Right renal pelvis (tissue), 4 donors: ENCODE measurements around the gene CMSS1. TPM values are rescaled to one million over a fixed set of nuclear protein-coding genes. Genes with fewer than 3 reads are reported as not detected.

Experiments used
- DNase-seq, 4 donors: peaks; one replicate each; pipeline ENCODE4 v3.0.0-alpha.2; 2013; ENCODE audit warnings: low read depth in 4 of 4, low spot score in 3 of 4, missing footprints in 1 of 4
- polyA plus RNA-seq, 4 donors: library from polyadenylated mRNA; unstranded; fragments of 120-200 nt; gene quantifications; one replicate each; pipeline ENCODE4 v1.2.1, GENCODE V29; 2013; ENCODE audit not compliant: insufficient read length in 4 of 4

CMSS1 gene
- polyA plus RNA-seq, 4 donors, result 39.3 to 42.3 (median 40.5) TPM

DNA sequence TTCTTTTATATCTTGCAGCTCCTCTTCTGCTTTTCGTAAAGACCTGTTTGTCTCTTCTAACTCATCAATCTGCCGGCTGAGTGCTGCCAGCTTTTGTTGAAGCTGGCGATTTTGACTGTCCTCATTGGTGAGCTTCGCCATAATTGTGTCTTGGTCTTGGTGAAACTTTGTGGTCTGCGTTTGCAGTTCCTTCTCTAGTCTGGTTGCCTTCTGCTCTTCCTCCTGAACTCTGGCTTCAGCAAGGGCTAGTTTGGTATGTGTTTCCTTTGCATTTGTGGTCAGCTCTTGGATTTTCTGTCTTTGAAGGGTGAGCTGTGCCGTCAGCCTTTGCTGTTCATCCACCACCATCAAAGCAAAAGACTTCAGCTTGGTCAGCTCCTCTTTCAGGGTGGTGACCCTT is 32.9 kb downstream of the CMSS1 start:
- no peak for DNase-seq

DNA sequence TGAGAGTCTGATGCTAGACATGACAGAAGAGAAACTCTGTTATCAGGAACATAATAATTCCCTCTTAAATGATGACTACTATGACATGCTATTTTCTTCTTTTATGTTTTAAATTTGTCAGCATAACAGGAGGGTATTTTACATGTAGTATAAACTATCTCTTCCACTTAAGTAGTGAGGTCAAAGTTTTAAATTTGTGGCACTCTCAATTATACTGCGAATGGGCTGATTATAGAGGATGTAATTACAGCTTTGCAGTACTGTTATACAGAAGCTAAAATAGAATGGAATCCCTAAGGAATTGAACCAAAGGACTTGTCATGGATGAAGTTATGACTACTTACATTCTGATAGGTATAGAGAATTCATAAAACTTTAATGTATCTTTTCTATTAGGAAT is 34.3 kb downstream of the CMSS1 start:
- no peak for DNase-seq

DNA sequence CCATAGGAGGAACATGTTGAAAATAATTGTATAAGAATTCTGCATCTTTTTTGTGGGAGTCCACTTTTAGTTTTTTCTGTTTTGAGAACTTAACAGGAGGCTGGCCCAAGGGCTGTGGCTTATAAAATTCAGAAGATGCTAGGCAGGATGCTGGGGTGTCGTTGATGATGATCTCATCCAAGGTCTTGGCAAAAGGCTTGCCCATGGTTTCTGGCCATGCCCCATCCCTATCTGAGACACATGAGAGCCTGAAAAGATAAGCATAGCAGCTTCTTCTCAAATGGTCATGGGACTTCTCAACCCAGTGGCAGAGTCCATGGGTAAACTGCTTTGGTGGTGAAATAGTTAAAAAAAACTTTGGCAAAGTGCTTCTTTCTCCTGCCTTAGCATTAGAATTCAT is 35.2 kb downstream of the CMSS1 start:
- no peak for DNase-seq

DNA sequence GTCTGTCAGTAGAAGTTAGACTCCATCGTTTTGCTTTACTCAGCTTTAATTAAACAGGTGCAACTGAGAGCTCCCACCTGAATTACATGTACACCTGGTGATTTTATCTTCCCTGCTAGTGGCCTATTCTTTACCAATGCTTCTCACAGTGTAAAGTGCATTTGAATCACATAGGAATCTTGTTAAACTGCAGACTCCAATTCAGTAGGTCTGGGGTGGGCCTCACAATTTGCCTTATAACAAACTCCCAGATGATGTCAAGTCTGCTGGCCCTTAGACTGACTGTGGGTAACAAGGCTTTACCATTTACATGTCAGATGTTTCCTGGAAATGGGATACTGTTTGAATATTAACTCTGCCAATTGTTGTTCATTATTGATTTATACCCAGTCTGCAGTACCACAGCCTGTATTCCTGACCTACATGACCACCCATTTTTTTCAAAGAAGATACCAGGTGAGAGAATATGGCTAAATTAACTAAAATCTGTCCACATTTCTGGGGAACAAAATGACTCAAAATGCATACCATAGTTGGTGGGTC is 37.2 kb downstream of the CMSS1 start:
- no peak for DNase-seq

DNA sequence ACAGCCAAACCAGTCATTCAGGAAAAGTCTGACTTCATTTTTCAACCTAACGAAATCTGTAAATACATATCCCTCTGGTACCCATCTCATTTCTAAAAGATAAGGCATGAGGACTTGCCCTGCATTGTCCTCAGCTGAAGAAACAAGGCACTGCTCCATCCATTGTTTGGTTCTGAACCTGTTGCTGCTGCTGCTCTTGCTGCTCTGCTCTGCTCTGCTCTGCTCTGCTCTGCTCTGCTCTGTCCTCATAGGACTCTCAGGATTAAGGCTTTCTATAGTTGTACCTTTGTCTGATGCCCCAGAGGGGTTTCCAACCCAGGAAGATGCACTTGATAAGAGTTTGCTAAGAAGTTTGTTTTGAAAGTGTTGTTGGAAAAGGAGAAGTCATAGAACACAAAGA is 38.2 kb downstream of the CMSS1 start:
- DNase-seq, result no peak

DNA sequence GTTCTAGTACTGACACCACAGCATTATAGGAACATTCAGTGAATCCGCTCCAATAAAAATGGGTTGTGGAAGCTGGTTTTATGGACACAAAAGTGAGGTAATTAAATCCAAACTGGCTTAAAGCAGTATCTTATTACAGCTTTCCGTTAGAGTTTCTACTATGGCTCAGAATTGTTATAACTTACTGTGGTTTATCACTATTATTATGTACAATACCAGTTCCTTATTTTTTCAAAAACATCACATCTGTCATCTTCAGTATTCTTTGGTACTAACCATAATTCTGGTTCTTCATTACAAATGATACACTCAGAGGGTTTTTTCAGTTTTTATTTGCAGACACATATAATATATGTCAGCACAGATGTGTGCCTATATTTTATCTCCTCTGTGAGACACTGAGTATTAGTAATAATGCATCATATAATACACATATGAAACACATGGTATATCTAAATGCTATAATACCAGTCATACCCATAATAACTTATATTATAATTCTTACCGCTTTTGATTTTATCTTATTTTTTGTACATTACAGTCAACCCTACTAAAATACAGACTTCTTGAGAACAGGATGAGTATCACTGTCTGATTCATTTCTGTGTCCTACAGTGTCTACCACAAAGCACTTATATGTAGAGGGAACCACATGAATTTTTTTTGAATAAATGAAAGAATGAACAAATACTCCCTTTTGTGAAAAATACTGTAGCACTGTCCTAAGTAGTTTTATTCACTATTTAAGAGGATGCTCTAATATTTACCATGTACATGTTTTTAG is 39.0 kb downstream of the CMSS1 start:
- DNase-seq, result no peak

DNA sequence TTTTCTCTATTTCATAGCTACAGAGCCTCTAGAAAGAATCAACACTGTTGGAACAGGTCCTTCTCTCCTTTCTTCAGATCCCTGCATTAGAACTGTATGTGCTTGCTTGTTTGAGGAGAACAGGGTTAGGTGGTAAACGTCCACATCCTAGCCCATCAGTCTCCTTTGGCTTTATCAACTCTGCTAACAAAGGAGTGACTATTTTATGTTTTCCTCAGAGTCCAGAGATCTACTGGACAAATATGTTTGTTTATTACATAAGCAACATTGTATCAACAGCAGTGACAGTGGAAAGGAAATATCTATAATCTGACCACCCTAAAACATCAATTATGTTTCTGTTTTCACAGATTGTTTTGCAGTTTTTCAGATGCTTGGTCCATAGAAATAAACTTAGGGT is 39.6 kb downstream of the CMSS1 start:
- DNase-seq, result no peak

DNA sequence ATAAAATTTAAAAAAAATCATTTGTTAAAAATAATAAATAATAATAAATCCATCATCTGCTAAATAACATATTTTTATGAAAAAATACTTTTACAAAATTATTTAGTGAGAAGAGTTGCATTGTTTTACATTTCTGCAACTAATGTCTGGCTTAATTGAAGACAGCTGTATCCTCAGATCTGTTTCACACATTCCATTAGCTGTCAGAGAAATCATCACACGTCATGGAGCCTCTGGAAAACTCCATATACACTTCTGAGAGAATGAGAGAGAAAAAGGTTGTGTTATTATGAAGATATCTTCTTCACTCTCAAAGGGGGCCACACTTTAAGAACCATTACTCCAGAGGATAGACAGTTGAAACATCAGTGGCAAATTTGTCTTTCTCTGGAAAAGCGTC is 40.8 kb downstream of the CMSS1 start:
- no peak for DNase-seq

DNA sequence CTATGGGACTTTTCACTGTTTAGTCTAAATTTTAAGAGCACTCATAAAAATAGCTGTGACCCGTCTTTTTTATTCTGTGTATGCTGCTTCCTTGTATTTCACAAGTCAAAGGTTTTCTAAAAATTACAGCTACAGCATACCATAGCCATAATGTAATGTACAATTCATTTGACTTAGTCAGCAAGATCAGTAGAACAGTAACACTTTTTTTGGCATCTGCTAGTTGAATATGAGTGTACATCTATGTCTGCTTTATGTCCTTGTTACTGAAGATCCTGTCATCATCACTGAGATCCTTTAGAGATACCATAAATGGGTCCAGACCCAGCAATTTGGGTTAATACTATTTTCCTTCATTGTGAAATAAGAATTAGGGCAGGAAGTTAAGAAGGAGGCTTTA is 42.2 kb downstream of the CMSS1 start:
- DNase-seq, result no peak

DNA sequence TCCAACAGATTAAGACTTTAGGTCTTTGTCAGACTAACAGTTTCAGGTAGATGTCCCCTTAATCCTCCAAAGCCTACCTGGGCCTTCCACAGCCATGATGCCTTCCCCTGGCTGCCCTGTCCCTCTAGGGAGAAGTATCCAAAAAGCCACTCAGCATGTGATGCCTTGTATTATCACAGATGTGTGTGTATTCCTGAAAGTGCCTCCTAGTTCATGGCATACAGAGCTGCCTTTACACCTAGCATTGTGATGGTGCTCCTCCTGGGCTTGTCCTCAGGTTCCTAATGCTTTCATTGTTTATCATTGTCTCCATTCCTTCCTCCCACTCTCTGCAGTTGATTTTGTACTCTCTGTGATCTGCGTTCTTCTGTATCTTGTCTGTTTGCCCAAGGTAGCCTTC is 43.6 kb downstream of the CMSS1 start:
- no peak for DNase-seq

DNA sequence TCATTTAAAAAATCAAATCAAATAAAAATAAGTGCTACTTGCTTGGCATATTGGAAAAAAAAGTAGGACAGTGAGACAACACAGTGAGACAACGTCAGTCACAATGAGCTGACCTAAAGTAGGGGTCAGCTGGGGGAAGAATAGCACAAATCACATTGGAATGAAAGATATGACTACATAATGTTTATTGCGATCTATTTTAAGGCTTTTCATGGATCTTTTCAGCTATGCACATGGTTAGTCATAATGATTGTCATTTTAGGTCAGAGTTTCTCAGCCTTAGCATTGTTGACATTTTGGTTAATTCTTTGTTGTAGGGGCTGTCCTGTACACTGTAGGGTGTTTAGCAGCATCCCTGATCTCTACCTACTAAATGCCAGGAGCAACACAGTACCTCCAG is 44.5 kb downstream of the CMSS1 start:
- DNase-seq, result no peak

DNA sequence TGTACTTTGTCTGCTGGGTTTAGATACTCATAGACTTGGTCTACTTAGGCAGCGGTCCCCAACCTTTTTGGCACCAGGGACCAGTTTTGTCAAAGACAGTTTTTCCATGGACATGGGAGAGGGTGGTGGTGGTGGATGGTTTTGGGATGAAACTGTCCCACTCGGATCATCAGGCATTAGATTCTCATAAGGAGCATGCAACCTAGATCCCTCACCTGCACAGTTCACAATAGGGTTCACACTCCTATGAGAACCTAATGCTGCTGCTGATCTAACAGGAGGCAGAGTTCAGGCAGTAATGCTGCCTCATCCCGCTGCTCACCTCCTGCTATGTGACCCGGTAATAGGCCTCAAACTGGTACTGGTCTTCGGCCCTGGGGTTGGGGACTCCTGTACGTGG is 45.3 kb downstream of the CMSS1 start:
- no peak for DNase-seq

DNA sequence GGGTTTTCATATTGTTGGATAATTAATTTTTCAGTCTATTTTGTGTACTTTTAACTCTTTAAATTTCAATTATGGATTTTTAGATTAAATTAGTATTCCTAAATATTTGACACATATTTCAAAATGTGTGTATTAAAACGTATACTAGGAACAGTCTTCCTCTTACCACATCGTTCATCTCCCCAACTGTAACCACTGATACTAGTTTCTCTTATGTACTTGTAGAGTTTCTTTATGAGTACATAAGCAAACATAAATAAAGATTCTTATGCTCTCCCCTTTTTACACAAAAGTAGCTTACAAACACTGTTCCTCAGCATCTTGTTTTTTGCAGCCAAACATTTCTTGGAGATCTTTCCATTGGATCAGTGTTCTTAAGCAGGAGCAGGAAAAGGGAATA is 45.9 kb downstream of the CMSS1 start:
- DNase-seq, result no peak

DNA sequence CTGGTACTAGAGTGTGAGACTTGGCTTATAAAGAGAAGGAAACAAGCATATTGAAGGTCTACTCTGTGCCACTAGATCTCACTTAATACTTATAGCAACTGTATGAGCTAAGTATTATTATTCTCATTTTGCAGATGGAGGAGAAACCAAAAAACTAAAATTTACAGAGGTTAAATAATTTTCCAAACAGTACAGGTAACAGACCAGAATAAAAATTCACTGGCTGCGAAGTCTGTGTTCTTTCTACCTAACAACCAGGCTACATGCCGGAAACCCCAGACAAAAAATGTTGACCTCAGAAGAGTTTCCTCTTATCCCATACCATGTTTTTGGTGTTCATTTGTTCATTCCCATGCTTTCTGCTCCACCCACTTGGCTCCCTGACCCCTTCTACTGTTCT is 46.6 kb downstream of the CMSS1 start:
- no peak for DNase-seq

DNA sequence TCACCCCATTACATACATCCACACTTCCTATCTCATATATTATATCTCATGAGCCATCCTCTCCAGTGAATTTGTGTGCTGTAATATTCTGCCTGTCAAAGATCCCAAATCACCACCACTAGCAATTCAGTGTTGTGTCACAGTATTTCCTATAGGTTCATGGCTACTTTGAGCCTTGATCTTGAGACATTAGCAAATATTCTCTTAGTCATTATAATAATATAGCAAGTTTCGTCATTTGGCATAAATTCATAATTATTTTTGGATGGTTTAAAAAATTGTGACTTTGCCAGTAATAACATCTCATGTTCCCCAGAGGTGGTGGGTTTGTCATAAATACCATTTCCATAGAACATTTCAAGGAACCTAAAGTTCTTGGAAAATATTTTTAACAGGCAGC is 47.7 kb downstream of the CMSS1 start:
- DNase-seq, result no peak

DNA sequence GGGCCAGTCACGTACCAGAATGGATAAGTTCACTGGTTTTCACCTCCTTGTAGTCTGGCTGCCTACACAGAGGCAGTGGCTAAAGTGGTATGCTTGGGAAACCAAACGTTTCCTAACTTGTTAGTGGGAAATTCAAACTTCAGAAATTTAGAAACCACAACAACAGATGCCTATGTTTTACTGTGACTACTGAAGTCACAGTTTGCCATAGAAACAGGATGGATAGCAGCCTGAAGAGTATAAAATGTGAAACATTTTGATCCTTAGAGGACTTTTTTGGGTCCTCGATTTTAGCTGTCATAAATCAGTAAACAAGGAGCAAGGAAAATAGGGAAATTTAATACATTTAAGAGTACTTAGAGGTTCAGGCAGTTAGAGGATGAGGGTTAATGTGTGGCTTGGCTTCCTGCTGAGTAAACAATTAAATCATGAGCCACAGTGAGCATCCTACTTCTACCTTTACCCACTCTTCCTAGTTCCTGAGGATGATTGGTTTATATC is 48.6 kb downstream of the CMSS1 start:
- DNase-seq, result no peak

DNA sequence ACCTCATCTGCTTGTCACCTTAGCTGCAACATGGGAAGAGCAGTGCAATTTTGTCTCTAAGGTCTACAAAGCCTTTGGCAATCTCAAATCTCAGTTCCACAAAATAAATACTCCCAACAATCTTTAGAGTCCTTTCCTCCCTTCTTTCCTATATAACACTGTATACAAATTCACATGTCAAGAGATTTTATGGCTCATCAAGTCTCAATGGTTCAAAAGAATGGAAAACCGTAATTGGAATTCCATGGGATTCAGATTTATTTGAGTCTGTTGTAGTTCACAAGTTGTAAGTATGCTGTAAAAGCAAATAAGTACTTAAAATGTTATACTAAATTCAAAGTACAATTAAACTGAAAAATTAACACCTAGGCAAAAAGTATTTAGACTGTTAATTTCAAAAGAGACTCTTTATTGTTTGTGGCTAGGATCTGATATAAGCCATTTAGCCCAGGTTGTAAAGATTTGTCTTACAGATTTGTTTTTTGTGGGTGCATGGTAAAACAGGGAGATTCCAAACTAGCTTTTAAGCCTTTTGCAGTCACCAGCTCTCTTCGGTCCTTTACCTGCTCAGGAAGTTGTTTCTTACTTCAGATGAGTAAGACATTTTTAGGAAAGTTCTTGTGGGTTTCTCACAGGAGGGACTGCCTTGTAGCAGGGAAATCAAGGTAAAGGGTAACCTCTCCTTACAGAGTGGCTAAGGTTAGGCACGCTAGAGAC is 50.1 kb downstream of the CMSS1 start:
- DNase-seq, result no peak

DNA sequence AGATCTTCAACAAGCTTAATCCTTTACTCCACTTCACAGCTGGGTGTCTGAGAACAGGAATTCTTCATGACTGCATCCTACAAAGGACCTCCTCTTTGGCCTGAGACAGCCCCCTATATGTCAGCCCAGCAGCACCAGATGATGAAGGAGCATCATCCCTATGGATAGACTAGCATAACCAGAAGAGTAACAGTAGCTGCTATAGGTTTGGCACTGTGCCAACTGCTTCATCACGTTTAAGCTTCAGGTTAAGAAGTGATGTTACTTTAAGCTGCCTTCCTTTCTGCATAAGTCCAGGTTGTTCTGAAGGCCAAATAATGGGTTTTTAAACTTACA is 50.6 kb downstream of the CMSS1 start:
- DNase-seq, result no peak

DNA sequence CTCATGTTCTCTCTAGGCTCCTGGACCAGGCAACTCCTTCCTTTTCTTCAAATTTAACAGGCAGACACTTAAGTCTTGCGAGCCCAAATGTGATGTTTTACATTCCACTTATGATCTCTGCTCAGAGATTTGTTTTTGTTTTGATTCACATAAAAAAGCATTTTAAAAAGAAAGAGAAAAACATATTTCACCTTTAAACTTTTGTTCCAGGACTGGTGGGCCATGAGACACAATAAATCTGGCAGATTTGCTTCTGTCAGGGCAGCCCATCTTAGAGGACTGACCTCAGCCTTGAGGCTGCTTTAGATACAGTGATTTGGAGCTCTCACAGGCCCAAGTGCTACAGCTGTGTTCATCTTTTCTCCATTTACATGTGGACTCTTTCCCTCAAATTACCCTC is 52.0 kb downstream of the CMSS1 start:
- no peak for DNase-seq

DNA sequence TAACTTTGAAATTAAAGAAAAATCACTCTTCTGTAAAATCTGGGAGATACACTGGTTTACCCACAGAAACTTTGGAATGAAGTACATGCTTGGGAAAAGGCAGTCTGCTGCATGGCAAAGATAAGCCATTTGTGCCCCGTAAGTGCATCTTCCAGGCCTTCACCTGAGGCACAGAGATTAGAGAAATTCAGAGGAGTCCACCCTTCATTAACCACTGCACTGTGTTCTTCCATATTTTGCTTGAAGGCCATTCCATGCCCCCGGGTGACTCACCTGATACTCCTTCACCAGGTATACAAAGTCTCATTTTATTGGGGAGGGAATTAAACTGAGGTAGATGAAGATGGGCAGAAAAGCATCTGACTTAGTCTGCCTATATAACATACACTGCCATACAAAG is 53.0 kb downstream of the CMSS1 start:
- DNase-seq, result no peak

DNA sequence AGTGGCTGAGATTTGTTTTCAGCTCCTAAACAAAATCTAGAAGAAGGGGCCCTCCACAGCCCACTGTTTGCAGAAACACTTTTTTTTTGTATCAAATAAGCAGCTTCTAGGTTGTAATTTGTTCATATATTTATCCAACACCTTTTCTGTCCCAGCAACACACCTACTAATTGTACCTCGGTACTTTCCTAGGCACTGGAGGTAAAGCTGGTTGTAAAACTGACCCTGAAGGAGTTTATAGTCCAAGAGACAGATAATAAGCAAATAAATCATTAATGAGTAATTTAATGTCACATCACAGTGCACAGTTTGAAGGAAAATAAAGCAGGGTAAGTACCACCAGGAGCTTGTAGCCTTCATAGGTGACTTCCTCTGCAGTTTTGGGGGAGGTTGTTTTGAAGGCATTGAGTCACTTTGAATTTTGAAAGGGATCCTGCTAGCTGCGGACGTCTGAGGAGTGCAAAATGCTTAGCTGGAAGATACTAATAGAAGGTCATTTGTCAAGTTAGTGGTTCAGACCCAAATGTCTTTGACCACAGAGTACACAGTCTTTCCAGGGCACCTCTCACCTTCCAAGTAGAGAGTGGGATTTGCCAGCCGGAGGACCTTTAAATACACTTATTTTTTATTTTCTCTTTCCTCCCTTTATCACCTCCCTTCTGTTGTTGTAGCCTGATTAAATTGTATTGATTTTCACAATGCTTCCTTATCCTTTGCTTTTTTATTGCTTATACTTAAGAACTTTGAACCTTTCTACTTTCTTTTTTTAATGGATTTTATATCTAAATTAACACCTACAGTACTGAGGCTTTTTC is 53.8 kb downstream of the CMSS1 start:
- DNase-seq, result no peak
